ENCODE measurements around the gene RUFY1. TPM values are rescaled to one million over a fixed set of nuclear protein-coding genes. Genes with fewer than 3 reads are reported as not detected.

The RUFY1 gene
- total and polyA plus RNA-seq, 10 of the 15 experiments (the other 5 are each of a cell fraction or from before 2014, with no cell fraction given), result 5.7 to 36.3 (median 24.5) TPM

DNA sequence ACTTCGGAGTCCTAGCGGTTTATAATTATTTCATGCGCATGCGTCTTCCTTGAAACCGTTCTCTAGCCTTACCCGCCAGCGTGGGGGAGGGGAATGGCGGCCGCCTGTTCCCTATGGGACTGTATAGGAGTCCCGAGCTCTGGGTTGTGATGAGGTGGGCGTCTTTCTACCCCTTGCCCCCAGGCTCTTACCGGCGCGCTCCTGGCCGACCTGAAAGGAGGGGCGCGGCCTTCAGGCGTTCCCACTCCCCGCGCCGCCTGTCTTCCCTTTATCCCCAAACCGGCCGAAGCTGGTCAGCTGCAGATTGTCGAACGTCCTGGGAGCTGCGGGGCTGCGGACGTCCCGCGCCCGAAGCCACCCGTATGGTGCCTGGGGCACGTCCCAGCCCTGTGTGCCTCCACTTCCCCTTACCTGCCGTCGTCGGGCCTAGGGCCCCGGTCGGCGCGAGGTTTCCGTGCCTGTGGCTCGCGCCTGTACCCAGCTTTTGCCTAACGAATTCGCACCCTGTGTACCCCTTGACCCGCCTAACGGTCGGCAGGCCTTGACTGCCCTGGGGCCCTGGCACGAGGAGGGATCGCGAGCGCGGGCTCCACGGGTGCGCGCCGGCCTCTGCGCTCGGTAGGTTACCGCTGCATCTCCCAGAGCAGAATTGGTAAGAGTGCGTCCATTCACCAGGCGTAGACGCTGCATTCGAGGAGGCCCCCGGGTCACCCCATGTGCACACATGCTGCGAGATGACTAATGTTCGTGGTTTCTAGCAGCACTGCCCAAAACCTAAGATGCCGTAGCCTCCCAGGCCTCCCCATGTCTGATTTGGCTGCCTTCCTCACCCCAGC lies 73.8 kb downstream of the RUFY1 start:
- in situ Hi-C loops (cut with MboI) (no loop called here), intact Hi-C loops (cut with micrococcal nuclease; ENCODE audit: unreplicated experiment) (loop anchor here (2.0 to 5.0 kb wide), 2 partner anchors 67 to 75 kb away; partner anchors contain the start of gene CANX)
- ChIA-PET CTCF (interaction anchor here (0.8 to 1.4 kb wide), 10 partner anchors 9 to 87 kb away, joined by 3 to 5 read pairs (median 4); no protein-coding TSS in a partner anchor), SMC1A (ENCODE audit: uncharacterized antibody, unreplicated experiment) (interaction anchor here (0.6 to 1.5 kb wide), 6 partner anchors 11 to 1621 kb away, joined by 3 to 5 read pairs (median 3); no protein-coding TSS in a partner anchor), RAD21 (ENCODE audit: unreplicated experiment) (interaction anchor here (0.7 to 1.6 kb wide), 10 partner anchors 9 to 234 kb away, joined by 3 to 7 read pairs (median 4); partner anchors contain the start of genes MAML1, MRNIP, RUFY1 and SQSTM1), POLR2A (interaction anchor here (0.6 to 2.3 kb wide), 16 partner anchors 9 to 999 kb away, joined by 3 to 16 read pairs (median 4); partner anchors contain the start of genes CANX, CBY3, MAML1 and RUFY1)
- H3K4me1 ChIP-seq (ENCODE audit: control insufficient read depth, insufficient read depth, low read length), result peaks cover 7% of the 10 kb centered on the region
- DNase-seq (ENCODE audit: low read depth, low spot score), result no peak
- BruUV-seq (replicated peaks), result TSS peak; percentile 99
- H3K4me2 ChIP-seq (ENCODE audit: control insufficient read depth, insufficient read depth), result peak overlapping the region; percentile 75
- H3K9ac ChIP-seq (ENCODE audit: control insufficient read depth, insufficient read depth, low read length), result peak overlapping the region; percentile 97
- H3K4me3 ChIP-seq, result peak overlapping the region; percentile 79
- FAIRE-seq, result no peak
- peak; percentile 26 for ATAC-seq
- peak overlapping the region; percentile 78 for H2AFZ ChIP-seq (ENCODE audit: control insufficient read depth, low read depth, low read length)
- WGBS (ENCODE audit: insufficient coverage, insufficient replicate concordance, low lambda C conversion rate, missing lambda C conversion rate), result 20% methylated on average over 57 of the region's 68 CpGs
- no peaks in the 10 kb centered on the region for H3K27me3 ChIP-seq (replicated peaks in 1 of 2; ENCODE audit: control insufficient read depth in 2 of 2, insufficient read depth in 2 of 2, low read length in 1 of 2)
- peaks cover 13% of the 10 kb centered on the region for H4K20me1 ChIP-seq (ENCODE audit: control insufficient read depth, insufficient read depth)
- peaks cover 1 to 22% of the 10 kb centered on the region in 2 experiments for H3K36me3 ChIP-seq (ENCODE audit: control insufficient read depth in 2 of 2, insufficient read depth in 2 of 2, low read length in 1 of 2)
- peak overlapping the region; percentile 98 for H3K27ac ChIP-seq (ENCODE audit: control insufficient read depth, insufficient read depth)
- no peaks in the 10 kb centered on the region for H3K9me3 ChIP-seq (replicated peaks; ENCODE audit: control insufficient read depth, insufficient read depth, low read length)
- H3K79me2 ChIP-seq (ENCODE audit: control insufficient read depth, insufficient read depth, low read length), result peaks cover 53% of the 10 kb centered on the region
- TF ChIP-seq, protein P1, sequence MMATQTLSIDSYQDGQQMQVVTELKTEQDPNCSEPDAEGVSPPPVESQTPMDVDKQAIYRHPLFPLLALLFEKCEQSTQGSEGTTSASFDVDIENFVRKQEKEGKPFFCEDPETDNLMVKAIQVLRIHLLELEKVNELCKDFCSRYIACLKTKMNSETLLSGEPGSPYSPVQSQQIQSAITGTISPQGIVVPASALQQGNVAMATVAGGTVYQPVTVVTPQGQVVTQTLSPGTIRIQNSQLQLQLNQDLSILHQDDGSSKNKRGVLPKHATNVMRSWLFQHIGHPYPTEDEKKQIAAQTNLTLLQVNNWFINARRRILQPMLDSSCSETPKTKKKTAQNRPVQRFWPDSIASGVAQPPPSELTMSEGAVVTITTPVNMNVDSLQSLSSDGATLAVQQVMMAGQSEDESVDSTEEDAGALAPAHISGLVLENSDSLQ (IDR thresholded peaks at IDR 0.05), result 0 out of 2 replicates have a peak, but pooled peaks have one; percentile 5
- no peak for TF ChIP-seq SMAD1 (IDR thresholded peaks at IDR 0.05; ENCODE audit: low read depth, partially characterized antibody)
- TF ChIP-seq STAT1 (conservative IDR thresholded peaks at IDR 0.05), result no peak
- TF ChIP-seq NRF1 (conservative IDR thresholded peaks at IDR 0.05; ENCODE audit: low read depth, low read length), result no peak
- TF ChIP-seq, protein P2, sequence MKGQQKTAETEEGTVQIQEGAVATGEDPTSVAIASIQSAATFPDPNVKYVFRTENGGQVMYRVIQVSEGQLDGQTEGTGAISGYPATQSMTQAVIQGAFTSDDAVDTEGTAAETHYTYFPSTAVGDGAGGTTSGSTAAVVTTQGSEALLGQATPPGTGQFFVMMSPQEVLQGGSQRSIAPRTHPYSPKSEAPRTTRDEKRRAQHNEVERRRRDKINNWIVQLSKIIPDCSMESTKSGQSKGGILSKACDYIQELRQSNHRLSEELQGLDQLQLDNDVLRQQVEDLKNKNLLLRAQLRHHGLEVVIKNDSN (IDR thresholded peaks at IDR 0.05; ENCODE audit: borderline replicate concordance, extremely low read length, insufficient read depth, low read depth, low read length), result no peak
- TF ChIP-seq SPI1 (IDR thresholded peaks at IDR 0.05; ENCODE audit: borderline replicate concordance, insufficient read depth, low read depth, low read length), result peak; percentile 63; the same call in 1 of the 2 replicates
- TF ChIP-seq ZNF274 (IDR thresholded peaks at IDR 0.05; ENCODE audit: insufficient read depth, insufficient read length), result no peak
- peak; percentile 73 for TF ChIP-seq IKZF1 (conservative IDR thresholded peaks at IDR 0.05)
- peak; percentile 19 for TF ChIP-seq MYC (IDR thresholded peaks at IDR 0.05; ENCODE audit: insufficient read depth, insufficient read length, insufficient replicate concordance, low read length, severe bottlenecking)
- TF ChIP-seq ETV6 (conservative IDR thresholded peaks at IDR 0.05 in 1 of 2, IDR thresholded peaks at IDR 0.05 in 1 of 2; ENCODE audit: borderline replicate concordance in 1 of 2, low read depth in 1 of 2), result no peak
- no peak for TF ChIP-seq RCOR1 (conservative IDR thresholded peaks at IDR 0.05; ENCODE audit: low read depth, low read length)
- TF ChIP-seq, protein P3, sequence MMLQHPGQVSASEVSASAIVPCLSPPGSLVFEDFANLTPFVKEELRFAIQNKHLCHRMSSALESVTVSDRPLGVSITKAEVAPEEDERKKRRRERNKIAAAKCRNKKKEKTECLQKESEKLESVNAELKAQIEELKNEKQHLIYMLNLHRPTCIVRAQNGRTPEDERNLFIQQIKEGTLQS (IDR thresholded peaks at IDR 0.05; ENCODE audit: borderline replicate concordance, extremely low read depth, low read depth, low read length), result no peak
- TF ChIP-seq RELA (IDR thresholded peaks at IDR 0.05; ENCODE audit: borderline replicate concordance, partially characterized antibody), result peak; percentile 34
- TF ChIP-seq NFYB (IDR thresholded peaks at IDR 0.05; ENCODE audit: insufficient read depth, low read depth, low read length), result no peak
- no peak for TF ChIP-seq SMC3 (IDR thresholded peaks at IDR 0.05; ENCODE audit: borderline replicate concordance, low read length)
- TF ChIP-seq MYB (IDR thresholded peaks at IDR 0.05; ENCODE audit: borderline replicate concordance, low read depth, low read length), result 0 out of 2 replicates have a peak, but pooled peaks have one; percentile 38
- peak; percentile 47; the same call in 1 of the 2 replicates for TF ChIP-seq HDGF (IDR thresholded peaks at IDR 0.05)

Measured in GM12878 (cell line).